Islet precursor cell (in vitro differentiated cells): Measurements from ENCODE around the gene EI24.
"Not testable (repeated sequence)": the region's sequence is repeated elsewhere in the genome, so short reads cannot be mapped to it uniquely, and the experiment has no call there.

Experiments used
- DNase-seq: peaks from one replicate; pipeline ENCODE4 v3.0.0-alpha.2; 2018

The EI24 gene

GRCh38 chr11:125568970-125569914 lies at the start of gene EI24:
EI24 (plus strand) TSS chr11:125569477; CDS start chr11:125572528, 3,051 bp downstream.
- peak; percentile 97 for DNase-seq

- no peak for DNase-seq
Measured at GRCh38 chr11:125519860-125520834, 49.1 kb upstream of the EI24 start.

GRCh38 chr11:125525303-125525702 lies 44.0 kb upstream of the EI24 start:
- no peak for DNase-seq

GRCh38 chr11:125532668-125533067 lies 36.6 kb upstream of the EI24 start:
- DNase-seq, result no peak

- peak; percentile 1 for DNase-seq
Measured at GRCh38 chr11:125535585-125535984, 33.7 kb upstream of the EI24 start.

GRCh38 chr11:125536834-125537233 lies 32.4 kb upstream of the EI24 start:
- not testable (repeated sequence) for DNase-seq

GRCh38 chr11:125542709-125543108 lies 26.6 kb upstream of the EI24 start:
- no peak for DNase-seq

GRCh38 chr11:125550780-125551179 lies 18.5 kb upstream of the EI24 start:
- DNase-seq, result no peak

- DNase-seq, result no peak
Measured at GRCh38 chr11:125551835-125552342, 17.4 kb upstream of the EI24 start.

GRCh38 chr11:125552927-125553326 lies 16.4 kb upstream of the EI24 start:
- no peak for DNase-seq

GRCh38 chr11:125553357-125553756 lies 15.9 kb upstream of the EI24 start:
- no peak for DNase-seq

- DNase-seq, result no peak
Measured at GRCh38 chr11:125554038-125554437, 15.2 kb upstream of the EI24 start.

GRCh38 chr11:125559888-125560287 lies 9.4 kb upstream of the EI24 start:
- no peak for DNase-seq

- no peak for DNase-seq
Measured at GRCh38 chr11:125561924-125562323, 7.4 kb upstream of the EI24 start.

- DNase-seq, result no peak
Measured at GRCh38 chr11:125562430-125562829, 6.8 kb upstream of the EI24 start.

GRCh38 chr11:125564357-125564756 lies 4.9 kb upstream of the EI24 start:
- no peak for DNase-seq

GRCh38 chr11:125566235-125566634 lies 3.0 kb upstream of the EI24 start:
- no peak for DNase-seq

- no peak for DNase-seq
Measured at GRCh38 chr11:125569915-125570621, 791 bp downstream of the EI24 start.

- DNase-seq, result no peak
Measured at GRCh38 chr11:125570952-125571351, 1.7 kb downstream of the EI24 start.

GRCh38 chr11:125572916-125573315 lies 3.6 kb downstream of the EI24 start:
- DNase-seq, result no peak

- not testable (repeated sequence) for DNase-seq
Measured at GRCh38 chr11:125577181-125577580, 7.9 kb downstream of the EI24 start.

GRCh38 chr11:125578783-125579182 lies 9.5 kb downstream of the EI24 start:
- DNase-seq, result no peak

- no peak for DNase-seq
Measured at GRCh38 chr11:125579811-125580210, 10.5 kb downstream of the EI24 start.
